GM12801 (cell line): Measurements from ENCODE around the gene PRAMEF1.

ENCODE experiments used
- CTCF ChIP-seq: IDR thresholded peaks from one replicate; pipeline ENCODE4 v1.5.1; 2011; ENCODE audit warnings: control low read depth; ENCODE audit not compliant: insufficient read length; ENCODE audit errors: extremely low read depth

PRAMEF1 gene

DNA sequence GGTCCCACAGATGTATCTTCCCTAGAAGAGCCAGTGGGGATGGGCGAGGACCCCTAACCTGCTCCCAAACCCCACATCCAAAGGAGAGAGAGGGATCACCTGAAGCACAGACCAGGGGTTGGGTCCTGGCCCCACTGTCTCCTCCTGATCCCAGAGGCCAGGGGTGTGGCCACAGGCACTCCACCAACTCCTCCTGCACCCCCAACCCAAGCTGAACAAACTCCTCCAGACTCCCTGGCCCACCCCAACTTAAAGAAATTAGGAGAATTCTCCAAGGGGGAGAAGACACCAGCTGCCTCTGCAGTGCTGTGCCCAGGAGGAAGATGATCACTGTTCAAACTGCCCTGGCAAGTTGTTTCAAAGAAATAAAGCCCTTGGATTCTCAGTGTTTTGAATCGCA, 22.2 kb upstream of the PRAMEF1 start:
- TF ChIP-seq CTCF, result no peak

DNA sequence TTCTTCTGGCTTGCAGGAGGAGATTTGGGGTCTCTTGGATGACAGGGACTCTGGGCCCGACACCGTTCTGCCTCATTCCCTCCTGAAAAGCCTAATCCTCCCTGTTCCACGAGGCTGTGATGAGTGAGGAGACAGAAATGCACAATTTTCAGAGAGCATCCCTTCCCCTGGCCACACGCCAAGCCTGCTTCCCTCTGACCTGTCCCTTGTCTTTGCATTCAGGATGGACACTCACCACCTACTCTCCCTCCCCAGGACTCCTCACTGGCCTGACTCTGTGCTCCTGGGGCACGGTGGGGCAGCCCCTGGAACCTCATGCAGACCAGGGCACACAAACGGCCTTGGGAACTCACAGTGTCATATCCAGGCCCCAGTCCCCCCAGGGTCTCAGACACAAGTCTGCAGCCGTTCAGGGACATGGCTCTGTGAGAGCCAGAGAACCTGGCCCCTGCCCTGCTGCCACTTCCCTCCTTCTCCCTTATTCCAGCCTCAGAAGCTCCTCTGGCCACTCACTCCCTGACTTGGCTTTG, 21.2 kb upstream of the PRAMEF1 start:
- no peak for TF ChIP-seq CTCF

GRCh38 chr1:12770620-12771019, 20.6 kb upstream of the PRAMEF1 start:
- no peak for TF ChIP-seq CTCF

DNA sequence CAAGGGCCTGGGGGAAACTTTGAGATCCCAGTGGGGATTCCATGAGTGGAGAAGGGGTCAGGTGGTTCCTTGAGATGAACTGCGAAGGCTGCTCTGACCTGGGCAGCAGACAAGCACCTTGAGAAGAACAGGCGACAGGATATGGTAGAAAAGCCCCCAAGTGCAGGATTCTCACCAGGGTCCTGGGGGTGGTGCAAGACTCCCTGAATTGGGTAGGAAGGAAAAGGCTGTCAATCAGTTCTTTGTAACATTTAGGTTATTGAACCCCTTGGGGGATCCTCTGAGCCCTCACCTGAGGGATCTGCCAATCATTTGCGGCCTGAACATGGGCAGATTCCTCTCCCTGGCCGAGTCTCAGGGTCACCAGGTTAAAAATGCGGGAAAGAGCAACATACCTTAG, 20.0 kb upstream of the PRAMEF1 start:
- TF ChIP-seq CTCF, result no peak

GRCh38 chr1:12772520-12772919, 18.7 kb upstream of the PRAMEF1 start:
- TF ChIP-seq CTCF, result no peak

DNA sequence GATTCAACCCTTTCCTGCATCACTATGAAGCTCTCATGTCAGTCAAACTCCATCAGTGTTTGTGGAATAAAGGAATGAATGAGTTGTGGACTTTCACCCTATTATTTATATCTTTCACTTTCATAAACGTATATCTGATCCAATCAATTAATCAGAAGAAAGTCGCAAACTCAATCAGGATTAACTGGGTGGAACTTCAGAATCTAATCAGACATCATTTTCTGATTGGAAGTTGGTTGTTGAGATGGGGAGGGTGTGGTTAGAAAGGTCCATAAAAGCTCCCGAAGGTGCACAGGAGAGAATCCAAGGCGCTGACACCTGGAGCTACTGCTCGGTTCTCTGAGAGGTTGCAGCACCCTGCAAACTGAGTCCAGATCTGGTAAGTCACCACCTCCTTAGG, 17.8 kb upstream of the PRAMEF1 start, which contains the start of gene PRAMEF12:
TSS of gene PRAMEF12 (plus strand) at position 301 of the 400 bp plus-strand sequence. CDS start 1,130 bp downstream, outside the sequence.
- TF ChIP-seq CTCF, result no peak

DNA sequence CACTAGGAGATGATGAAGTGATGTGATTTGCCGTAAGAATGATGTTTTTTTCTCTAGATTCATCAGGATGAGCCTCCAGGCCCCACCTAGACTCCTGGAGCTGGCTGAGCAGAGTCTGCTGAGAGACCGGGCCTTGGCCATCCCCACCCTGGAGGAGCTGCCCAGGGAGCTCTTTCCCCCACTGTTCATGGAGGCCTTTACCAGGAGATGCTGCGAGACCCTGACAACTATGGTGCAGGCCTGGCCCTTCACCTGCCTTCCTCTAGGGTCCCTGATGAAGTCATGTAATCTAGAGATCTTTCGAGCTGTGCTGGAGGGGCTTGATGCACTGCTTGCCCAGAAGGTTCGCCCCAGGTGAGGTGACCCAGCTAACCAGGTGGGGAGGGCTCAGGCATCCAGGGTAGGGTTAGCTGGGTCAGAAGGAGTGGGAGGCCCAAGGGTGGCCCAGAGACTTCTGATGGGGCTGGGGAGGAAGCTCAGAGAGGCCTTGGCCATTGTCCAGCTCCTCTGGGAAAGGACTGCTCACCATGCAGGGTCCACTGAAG, 16.3 kb upstream of the PRAMEF1 start:
- TF ChIP-seq CTCF, result no peak

DNA sequence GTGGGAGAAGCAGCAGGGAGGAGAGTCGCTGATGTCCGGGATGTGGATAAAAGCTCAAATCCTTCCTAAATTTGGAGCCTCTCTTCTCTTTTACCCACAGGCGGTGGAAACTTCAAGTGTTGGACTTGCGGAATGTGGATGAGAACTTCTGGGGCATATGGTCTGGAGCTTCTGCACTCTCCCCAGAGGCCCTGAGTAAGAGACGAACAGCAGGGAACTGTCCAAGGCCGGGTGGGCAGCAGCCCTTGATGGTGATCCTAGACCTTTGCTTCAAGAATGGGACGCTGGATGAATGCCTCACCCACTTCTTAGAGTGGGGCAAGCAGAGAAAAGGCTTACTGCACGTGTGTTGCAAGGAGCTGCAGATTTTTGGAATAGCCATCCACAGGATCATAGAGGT, 15.8 kb upstream of the PRAMEF1 start:
- TF ChIP-seq CTCF, result no peak
